OCI-LY3 (cell line): ENCODE data around the gene ATP6V1G1.

Experiments used
- CTCF ChIP-seq: fragments of 200-600, 300-600 bp; sonication (generic); IDR thresholded peaks from 2 replicates; pipeline ENCODE4 v1.5.1; 2014; ENCODE audit warnings: antibody characterized with exemption, low read length, low read depth
- EZH2phosphoT487 ChIP-seq: fragments of 200-600 bp; shearing (Covaris generic); IDR thresholded peaks from 2 replicates; pipeline ENCODE4 v1.6.1; 2018; ENCODE audit warnings: antibody characterized with exemption, mixed run types, low read depth

GRCh38 chr9:114590328-114590727, 2.8 kb downstream of the ATP6V1G1 start:
- no peak for TF ChIP-seq CTCF
- TF ChIP-seq EZH2phosphoT487 = no peak
